CD4-positive, alpha-beta T cell treated with Interleukin-12 subunit alpha and Interleukin-12 subunit beta, for 1 hour (primary cell): Measurements from ENCODE around the gene EYA2.
"Not testable (repeated sequence)": the region's sequence is repeated elsewhere in the genome, so short reads cannot be mapped to it uniquely, and the experiment has no call there.

Experiments used
- DNase-seq: peaks from one replicate; pipeline ENCODE4 v3.0.0-alpha.2; 2020

Gene EYA2, protein sequence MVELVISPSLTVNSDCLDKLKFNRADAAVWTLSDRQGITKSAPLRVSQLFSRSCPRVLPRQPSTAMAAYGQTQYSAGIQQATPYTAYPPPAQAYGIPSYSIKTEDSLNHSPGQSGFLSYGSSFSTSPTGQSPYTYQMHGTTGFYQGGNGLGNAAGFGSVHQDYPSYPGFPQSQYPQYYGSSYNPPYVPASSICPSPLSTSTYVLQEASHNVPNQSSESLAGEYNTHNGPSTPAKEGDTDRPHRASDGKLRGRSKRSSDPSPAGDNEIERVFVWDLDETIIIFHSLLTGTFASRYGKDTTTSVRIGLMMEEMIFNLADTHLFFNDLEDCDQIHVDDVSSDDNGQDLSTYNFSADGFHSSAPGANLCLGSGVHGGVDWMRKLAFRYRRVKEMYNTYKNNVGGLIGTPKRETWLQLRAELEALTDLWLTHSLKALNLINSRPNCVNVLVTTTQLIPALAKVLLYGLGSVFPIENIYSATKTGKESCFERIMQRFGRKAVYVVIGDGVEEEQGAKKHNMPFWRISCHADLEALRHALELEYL

DNA sequence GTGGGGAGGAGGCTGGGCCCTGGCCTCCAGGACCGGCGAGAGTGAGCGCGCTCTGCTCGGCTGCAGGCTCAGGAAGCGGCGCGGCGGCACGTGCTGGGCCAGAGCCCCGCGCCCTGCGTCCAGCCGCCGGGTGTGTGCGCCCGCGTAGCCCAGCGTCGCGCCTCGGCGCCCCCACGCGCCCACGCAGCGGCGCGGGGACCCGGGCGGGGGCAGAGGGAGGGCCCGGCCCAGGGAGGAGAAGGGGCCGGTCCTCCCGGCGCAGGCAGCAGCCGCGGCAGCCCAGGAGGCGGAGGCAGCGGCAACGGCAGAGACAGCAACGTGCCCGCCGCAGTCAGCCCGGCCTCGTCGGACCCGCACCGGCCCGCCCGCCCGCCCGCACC, at the start of gene EYA2:
Gene EYA2, plus strand, starts transcription at position 265 of the 380 bp plus-strand sequence. CDS start 95,168 bp downstream, outside the sequence.
- no peak for DNase-seq

DNA sequence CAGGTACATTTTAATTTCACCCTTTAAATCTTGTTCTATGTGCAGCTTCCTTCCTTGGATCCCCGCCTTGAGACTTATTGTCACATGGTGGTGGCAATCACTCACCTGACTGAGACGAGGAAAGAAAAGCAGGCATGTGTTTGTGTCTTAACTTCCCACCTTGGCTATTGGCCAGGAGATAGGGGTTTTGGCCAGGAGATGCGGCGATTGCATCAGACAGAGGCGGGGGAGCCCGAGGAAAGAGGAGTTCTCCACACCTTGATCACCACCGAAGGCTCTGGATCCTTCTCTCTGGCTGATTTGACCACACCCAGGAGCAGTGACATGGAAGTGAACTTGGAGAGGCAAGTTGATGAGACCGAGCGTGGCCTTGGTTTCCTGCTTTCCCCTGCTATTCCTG, 49.7 kb upstream of the EYA2 start:
- DNase-seq, result no peak

DNA sequence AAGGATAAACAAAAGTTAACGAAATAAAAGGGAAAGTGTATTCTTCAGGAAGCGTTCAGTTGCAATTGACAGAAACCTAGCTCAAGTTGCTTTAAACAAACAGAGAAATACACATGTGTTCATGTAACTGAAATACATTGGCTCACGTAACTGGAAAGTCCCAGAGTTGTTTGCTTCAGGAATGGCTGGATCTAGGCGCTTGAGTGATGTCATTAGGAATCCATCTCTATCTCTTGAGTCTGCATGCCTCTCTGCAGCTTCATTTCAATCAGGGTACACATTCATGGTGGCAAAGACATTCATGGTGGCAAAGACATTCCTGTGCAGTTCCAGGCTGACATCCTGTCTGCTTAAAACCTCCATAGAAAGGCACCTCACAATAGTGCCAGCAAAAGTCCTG, 45.4 kb upstream of the EYA2 start:
- DNase-seq, result no peak

DNA sequence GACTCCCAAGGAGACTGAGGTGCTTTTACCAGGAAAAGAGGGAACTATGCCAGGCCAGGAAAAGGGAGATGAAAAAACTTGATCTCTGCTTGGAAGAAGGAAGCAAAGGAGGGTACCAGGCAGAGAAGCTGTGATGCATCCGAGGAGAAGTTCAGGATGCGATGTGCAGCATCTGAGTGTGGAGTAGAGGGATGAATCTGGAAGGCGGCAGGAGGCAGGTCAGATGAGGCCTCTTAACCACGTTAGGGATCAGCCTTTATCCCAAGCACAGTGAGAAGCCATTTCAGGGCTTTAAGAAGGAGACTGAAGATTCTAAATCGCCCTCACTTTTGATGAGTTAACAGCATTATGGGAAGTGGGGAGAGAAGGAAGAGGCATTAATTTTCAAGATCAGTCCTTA, 44.9 kb upstream of the EYA2 start:
- no peak for DNase-seq

DNA sequence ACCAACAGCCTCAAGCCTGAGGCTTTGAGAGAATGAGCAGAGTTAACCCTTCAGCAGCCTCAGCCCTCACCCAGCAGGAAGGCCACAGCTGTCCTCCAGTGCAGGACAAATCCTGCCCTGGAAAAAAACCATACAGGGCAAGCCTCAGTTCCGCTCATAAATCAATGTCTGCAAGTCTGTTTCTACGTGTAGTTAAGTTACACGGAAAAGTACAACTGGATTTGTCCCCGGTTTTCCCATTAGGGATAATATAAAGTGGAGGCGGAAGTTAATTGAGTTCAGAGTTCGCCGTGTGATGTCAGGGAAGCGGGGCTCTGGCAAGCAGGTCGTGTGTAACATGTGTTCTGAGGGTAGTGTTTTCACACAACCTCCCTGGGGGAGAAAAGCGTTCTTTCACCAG, 44.2 kb upstream of the EYA2 start:
- DNase-seq, result no peak

DNA sequence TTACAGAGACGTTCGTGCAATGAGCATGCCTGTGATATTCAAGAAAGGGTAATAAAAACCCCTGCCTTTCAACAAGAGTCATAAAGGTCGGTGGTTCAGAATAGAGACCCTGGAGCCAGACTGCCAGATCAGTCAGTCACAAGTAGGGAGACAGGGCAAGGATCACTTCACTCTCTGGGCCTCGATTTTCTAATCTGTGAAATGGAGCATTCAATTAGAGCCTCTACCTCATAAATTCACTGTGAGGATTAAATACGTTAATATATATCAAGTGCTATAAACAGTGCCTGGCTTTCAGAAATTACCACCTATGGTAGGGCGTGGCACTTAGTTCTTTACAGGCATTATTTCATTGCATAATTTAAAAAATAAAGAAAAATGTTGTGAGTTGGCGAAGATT, 43.7 kb upstream of the EYA2 start:
- DNase-seq, result no peak

DNA sequence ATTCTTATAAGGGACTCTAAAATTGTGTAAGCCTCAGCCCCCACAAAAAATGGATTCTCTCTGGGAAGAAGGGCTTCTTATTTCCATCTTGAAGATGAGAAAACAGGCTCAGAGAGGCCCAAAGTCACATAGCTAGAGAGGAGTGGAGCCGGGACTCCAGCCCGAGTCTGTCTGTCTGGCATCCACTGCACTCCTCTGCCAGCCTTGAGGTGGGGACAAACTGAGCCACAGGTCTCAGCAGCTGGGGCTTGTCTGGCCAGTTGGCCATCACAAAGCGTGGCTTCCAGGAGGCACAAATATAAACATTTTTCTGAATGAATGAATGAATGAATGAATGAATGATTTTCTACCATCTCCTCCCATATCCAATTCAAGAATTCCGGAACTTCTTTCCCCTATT, 42.9 kb upstream of the EYA2 start:
- no peak for DNase-seq

DNA sequence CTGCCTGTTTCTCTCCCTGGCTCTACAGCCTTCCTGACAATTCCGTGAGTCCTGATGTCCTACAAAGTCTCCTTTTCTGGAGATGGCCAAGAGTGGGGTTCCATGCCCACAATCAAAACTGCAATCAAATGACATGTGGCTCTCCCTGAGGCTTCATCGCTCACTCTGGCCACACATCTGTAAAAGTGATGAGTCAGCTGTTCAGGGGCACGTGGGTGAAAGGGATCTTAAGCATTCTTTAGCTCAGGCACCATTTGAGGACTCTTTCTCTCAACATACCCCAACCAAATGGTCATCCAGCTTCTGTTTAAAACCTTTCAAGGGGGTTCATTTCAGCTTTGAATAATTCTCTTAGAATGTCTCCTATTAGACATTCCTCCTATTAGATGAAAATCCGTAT, 42.3 kb upstream of the EYA2 start:
- no peak for DNase-seq

DNA sequence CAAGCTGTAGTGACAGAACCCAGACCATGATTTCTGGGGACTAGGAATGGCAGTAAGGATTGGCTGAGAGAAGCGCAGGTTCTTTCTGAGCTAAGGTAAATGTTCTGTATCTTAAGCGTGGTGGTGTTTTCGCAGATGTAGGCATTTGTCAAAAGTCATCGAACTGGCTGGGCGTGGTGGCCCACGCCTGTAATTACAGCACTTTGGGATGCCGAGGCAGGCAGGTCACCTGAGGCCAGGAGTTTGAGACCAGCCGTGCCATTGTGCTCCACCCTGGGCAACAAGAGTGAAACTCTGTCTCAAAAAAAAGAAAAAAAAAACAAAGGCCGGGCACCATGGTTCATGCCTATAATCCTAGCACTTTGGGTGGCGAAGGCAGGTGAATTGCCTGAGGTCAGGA, 40.7 kb upstream of the EYA2 start:
- DNase-seq, result no peak

DNA sequence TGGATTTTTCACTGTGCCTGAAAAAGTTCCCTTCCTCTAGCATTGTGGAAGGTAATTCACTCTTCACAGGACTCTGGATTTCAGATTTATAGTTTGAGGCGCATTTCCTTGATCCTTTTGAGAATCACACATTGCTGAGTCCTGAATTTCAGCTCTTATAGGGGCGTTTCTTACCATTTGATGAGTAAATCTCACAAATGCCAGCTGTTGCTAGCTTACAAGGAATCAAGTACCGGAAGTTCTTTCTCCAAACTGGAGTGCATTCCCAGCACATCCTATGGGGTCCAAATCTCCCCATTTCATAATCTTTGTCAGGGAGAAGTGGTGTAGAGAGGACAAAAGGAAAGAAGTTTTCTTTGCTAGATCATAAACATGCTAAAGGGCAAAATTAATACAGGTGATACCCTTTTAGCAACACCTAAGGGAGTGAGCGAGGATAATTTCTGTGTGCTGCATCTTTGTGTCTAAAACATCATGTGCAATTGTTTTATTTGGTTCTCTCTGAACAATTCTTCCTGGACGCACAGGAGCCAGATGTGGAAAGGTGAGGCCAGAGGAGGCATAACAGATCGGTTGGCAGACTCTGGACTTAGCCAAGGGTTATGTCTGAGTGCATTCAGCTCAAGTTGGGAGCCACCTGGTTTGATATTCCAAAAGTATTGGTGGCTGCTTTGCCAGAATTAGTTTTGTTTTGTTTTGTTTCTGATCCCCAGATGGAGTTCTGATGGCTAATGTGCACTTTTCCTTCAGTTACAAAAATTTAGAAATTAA, 37.4 kb upstream of the EYA2 start:
- no peak for DNase-seq

DNA sequence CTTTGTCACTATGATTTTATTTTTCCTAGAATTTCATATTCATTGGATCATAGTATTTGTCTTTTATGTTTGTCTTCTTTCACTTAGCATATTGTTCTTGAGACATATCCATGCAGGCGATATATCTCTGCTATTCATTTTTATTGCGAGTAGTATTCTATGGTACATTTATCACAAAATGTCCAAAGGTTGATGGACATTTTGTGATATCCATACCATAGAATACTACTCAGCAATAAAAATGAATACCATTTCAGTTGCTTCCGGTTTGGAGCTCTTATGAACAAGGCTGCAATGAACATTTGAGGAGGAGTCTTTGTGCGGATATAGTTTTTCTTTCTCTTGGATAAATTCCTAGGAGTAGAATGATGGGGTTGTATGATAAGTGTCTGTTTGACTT, 28.8 kb upstream of the EYA2 start:
- DNase-seq, result no peak

DNA sequence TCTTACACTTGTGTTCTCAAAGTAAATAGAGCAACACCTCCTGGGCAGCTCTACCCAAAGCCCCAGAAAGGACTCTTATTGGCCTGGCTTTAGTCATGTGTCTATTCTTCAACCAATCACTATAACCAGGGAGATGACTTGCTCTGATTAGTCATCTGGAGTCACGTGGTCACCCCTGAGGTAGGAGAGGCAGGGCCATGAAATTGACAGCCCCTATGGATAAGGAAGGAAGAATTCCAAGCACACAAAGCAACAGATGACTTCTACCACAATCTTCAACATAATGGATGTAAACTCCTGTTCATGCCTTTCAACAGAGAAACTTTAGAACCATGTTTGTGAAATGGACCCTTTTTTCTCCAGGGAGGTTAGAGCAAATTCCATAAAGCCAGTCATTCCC, 24.6 kb upstream of the EYA2 start:
- no peak for DNase-seq

DNA sequence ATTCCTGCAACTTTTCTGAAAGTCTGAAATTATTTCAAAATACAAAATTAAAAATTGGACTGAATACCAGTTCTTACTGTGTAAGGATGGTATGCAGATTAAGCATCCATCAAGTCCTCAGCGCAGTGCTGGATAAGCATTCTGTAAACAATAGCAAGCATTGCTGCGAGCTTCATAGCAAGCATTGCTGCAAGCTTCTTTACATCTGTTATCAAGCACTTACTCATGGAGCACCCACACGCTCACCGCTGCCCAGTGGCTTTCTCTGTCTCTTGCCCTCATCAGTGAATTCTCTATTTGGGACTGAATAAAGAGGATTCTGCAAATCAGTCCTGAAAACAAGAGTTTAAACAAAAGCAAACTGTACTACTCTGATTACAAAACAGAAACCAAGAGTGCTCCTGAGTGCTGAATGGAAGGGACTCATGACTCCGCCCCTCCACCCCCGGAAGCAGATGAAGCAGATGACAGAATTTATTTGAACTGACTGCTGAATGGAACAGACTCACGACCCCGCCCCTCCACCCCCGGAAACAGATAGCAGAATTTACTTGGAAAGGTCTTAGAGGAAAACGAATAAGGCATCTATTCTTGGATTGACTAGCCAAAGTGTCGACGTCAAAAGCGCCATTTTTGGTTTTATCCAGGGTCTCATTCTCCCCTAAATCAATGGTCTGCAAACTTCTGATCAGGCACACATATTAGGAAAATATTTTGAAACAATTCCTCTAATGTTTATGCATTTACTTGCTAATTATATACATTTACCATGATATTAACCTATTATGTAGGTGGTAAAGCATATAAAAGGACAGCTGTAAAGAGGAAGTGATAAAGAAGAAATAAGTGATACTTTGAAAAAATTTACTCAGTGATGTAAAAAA, 22.1 kb upstream of the EYA2 start:
- DNase-seq, result no peak

DNA sequence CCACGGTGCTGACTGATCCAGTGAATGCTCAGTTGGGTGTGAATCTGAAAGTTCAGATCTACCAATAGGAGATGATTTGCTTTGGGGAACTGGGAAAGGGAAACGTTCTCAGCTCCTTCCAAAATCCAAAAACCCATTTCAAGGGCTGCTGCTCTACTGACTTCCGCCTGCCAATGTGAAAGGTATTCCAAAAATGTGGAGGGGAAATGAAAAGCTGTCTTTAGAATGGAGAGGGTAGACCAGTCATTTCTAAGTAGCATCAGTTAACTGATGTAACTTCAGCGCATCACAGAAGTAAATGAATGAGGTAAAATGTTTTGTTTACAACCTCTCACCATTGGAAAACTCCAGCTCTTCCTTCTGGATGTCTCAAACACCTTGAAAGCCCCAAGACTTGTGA, 19.6 kb upstream of the EYA2 start:
- no peak for DNase-seq

DNA sequence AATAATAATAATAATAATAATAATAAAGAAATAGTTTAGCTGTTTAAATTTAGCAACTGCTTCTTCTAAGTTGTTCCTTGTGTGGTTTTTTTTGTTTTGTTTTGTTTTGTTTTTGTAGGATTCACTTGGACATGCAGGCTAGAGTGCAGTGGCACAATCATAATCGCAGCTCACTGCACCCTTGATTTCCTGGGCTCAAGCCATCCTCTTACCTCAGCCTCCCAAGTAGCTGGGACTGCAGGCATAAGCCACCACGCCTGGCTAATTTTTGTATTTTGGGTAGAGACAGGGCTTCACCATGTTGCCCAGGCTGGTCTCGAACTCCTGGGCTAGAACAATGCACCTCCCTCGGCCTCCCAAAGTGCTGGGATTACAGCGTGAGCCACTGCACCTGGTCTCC, 15.3 kb upstream of the EYA2 start:
- no peak for DNase-seq

DNA sequence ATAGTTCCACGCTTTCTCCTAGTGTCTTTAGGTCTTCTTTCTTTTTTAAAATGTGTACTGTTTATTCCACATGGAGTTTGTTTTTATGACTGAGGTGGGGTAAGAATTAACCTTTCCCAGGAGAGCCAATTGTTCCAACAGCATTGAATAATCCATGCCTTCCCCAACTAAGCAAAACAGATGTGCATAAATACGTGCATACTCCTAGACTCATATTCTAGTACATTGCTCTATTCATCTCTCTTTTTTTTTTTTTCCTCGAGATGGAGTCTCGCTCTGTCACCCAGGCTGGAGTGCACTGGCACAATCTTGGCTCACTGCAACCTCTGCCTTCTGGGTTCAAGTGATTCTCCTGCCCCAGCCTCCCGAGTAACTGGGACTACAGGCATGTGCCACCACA, 14.7 kb upstream of the EYA2 start:
- not testable (repeated sequence) for DNase-seq

DNA sequence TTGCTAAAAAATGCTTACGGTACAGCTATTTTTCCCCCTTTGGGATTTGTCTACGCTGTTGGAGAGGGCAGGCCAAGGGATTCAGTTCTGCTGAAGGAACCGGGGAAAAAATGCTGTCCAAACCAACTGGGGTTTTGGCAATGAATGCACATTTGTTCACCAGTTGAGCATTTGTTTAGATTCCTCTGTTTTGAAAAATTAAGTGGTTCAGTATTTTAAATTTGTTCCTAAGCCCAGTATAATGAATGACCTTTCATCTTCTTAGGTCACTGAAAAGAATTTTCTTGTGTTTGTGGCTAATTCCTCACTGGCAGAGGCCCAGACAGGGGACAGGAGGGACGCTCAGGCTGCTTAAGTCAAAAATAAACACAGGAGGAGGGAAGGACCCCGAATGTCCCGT, 10.8 kb upstream of the EYA2 start:
- no peak for DNase-seq

DNA sequence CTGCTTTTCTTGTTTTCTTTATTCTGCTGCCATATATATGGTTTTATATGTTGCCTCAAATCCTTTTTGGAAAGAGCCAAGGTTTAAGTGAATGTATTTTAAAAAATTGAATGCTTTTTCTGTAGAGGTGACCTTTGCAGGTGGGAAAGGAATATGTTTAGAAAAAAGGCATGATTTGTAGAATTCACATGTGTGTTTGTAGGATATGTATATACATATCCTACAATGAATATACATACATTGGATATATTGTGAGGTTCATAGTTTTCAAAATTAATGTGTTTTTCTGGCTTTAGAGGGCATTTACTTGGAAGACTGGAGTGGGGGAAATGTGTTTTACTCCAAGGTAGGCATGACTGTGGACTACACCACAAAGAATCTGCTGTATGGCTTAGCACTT, 4.0 kb upstream of the EYA2 start:
- DNase-seq, result no peak

DNA sequence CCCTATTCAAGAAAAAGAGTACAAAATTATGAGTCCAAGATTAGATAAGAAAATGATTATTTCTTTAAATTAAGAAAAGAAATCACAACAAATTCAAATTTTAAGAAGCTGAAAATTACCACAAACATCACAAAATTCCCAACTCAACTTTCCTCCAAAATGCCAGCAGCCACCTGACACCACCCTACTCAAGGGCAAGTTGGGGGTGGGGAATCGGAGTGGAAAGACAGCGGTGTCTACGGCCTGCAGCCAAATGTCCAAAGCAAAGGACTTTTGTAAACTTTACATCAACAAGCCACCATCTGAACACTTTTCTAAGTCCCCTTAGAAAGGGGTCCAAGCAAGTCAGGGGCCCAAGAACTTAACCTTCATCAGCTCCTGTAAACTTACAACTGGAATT, 1.6 kb upstream of the EYA2 start:
- no peak for DNase-seq

DNA sequence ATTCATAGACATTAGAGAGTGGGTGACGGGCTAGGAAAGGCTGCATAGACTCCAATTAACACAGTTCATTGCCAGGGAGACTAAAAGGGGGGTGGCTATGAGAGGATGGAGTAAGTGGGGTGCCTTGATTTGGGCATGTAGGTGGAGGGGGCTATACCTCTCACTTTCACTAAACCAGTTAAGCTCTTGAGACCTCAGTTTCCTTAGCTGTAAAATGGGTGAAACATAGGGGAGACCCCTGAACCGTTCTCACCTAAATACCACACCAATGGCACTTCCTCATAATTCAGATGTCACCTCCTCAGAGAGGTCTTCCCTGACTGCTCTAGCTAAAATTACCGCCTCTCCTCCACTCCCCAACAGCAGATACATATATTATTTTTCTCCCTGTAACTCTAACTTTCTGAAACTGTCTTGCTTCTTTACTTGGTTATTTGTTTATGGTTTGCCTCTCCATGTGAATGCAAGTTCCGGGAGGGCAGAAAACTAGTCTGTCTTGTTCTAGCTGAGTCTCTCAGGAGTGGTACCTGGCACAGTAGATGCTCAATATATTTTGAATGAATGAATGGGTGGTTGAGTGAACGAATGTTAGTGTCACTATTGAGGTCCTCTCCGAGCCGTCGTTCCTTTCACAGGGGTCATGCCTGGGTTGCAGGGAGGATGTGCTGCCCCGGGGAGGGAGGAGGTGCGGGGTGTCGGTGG, 615 bp upstream of the EYA2 start:
- no peak for DNase-seq

DNA sequence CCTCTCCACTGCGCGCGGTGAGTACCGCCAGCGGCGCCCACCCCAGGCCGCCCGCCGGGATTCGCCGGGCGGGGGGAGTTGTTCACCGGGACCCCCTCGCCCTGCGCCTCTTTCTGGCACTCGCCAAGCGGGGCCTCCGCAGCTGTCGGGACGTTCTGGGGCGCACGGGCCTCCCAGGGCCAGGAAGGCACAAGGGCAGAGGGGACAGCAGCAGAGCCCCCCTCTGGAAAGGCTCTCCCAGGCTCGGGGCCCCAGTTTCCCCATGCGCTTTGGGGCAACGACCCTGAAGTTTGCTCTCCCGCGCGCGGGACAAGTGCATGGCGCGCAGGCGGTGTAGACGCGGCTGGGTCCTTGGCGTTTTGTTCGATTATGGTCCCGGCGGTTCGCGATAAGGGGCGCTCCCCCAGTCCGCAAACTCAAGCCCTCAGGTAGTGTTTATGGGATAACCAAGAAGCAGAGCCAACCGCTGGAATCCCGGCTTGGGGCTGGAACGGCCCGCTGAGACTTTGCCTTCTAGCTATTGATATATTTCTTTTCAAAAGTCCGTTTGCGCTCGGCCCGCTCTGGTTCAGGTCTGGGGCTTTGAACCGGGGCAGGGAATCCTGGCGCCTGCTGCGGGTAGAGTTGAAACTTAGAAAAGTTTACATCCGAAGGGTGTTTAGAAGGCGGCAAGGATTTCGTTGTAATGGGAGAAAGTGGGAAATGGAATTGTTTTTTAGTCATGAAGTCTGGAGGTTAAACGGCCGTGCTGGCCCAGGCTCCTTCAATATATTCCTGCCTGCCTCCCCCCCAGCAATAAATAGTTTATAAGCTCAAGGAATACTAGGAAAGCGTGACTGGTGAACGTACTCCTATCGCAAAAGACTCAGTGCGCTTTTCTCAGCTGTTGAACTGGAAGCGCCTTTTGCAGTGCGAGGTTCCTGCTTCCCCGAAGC, 595 bp downstream of the EYA2 start:
- no peak for DNase-seq

DNA sequence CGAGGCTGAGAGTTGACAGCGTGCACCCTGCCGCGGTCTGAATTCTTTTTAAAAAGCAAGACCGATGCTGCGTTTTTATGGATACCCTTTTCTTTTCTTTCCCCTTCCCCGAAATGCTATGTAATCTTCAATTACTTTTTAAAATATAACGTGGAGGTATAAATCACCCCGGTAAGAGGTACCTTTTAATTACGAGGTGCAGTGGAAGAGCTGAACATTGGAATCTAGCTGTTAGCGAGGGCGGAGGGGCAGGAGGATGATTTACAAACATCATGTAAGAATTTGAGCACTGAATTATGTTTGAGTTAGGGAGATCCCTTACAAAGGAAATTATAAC, 1.2 kb downstream of the EYA2 start:
- DNase-seq, result no peak
